ENCODE measurements around the gene PRIMPOL. TPM values are rescaled to one million over a fixed set of nuclear protein-coding genes. Genes with fewer than 3 reads are reported as not detected.
"Not testable (repeated sequence)": the region's sequence is repeated elsewhere in the genome, so short reads cannot be mapped to it uniquely, and the experiment has no call there.

Gene PRIMPOL
- polyA plus RNA-seq, 4 donors, result 31.9 to 43.8 (median 34.4) TPM

- no peak for DNase-seq (ENCODE audit: low read depth in 4 of 4, low spot score in 3 of 4)
Observed at GRCh38 chr4:184699941-184700340, 50.4 kb downstream of the PRIMPOL start.

GRCh38 chr4:184702114-184702513 lies 52.6 kb downstream of the PRIMPOL start:
- no peak for DNase-seq (ENCODE audit: low read depth in 4 of 4, low spot score in 3 of 4)

- DNase-seq (ENCODE audit: low read depth in 4 of 4, low spot score in 3 of 4), result no peak
Observed at GRCh38 chr4:184705692-184706091, 56.2 kb downstream of the PRIMPOL start.

- DNase-seq (ENCODE audit: low read depth in 4 of 4, low spot score in 3 of 4), result no peak
Observed at GRCh38 chr4:184706453-184706852, 56.9 kb downstream of the PRIMPOL start.

GRCh38 chr4:184712322-184712721 lies 62.8 kb downstream of the PRIMPOL start:
- no peak for DNase-seq (ENCODE audit: low read depth in 4 of 4, low spot score in 3 of 4)

- no peak for DNase-seq (ENCODE audit: low read depth in 4 of 4, low spot score in 3 of 4)
Observed at GRCh38 chr4:184713887-184714286, 64.3 kb downstream of the PRIMPOL start.

GRCh38 chr4:184715526-184715925 lies 66.0 kb downstream of the PRIMPOL start:
- no peak for DNase-seq (ENCODE audit: low read depth in 4 of 4, low spot score in 3 of 4)

- DNase-seq (ENCODE audit: low read depth in 4 of 4, low spot score in 3 of 4), result no peak
Observed at GRCh38 chr4:184719407-184719806, 69.9 kb downstream of the PRIMPOL start.

GRCh38 chr4:184721254-184721653 lies 71.7 kb downstream of the PRIMPOL start:
- no peak for DNase-seq (ENCODE audit: low read depth in 4 of 4, low spot score in 3 of 4)

- no peak for DNase-seq (ENCODE audit: low read depth in 4 of 4, low spot score in 3 of 4)
Observed at GRCh38 chr4:184722798-184723197, 73.3 kb downstream of the PRIMPOL start.

GRCh38 chr4:184727430-184727829 lies 77.9 kb downstream of the PRIMPOL start:
- DNase-seq (ENCODE audit: low read depth in 4 of 4, low spot score in 3 of 4), result no peak

- DNase-seq (ENCODE audit: low read depth in 4 of 4, low spot score in 3 of 4), result no peak
Observed at GRCh38 chr4:184728858-184729257, 79.3 kb downstream of the PRIMPOL start.

- no peak for DNase-seq (ENCODE audit: low read depth in 4 of 4, low spot score in 3 of 4)
Observed at GRCh38 chr4:184729946-184730345, 80.4 kb downstream of the PRIMPOL start.

GRCh38 chr4:184731056-184731455 lies 81.5 kb downstream of the PRIMPOL start:
- DNase-seq (ENCODE audit: low read depth in 4 of 4, low spot score in 3 of 4), result no peak

- DNase-seq (ENCODE audit: low read depth in 4 of 4, low spot score in 3 of 4), result no peak
Observed at GRCh38 chr4:184732126-184732525, 82.6 kb downstream of the PRIMPOL start.

- peak; percentile 97 to 98 (median 98) for DNase-seq (ENCODE audit: low read depth in 4 of 4, low spot score in 3 of 4)
Observed at GRCh38 chr4:184733654-184734524, 84.4 kb downstream of the PRIMPOL start, which contains the start of gene CENPU. CENPU (minus strand) TSS chr4:184734096; CDS start chr4:184734062, 34 bp downstream.

GRCh38 chr4:184734758-184735157 lies 85.2 kb downstream of the PRIMPOL start:
- no peak for DNase-seq (ENCODE audit: low read depth in 4 of 4, low spot score in 3 of 4)

GRCh38 chr4:184739575-184739974 lies 90.0 kb downstream of the PRIMPOL start:
- DNase-seq (ENCODE audit: low read depth in 4 of 4, low spot score in 3 of 4), result not testable (repeated sequence)

GRCh38 chr4:184740980-184741391 lies 91.4 kb downstream of the PRIMPOL start:
- DNase-seq (ENCODE audit: low read depth in 4 of 4, low spot score in 3 of 4), result no peak

GRCh38 chr4:184741651-184742050 lies 92.1 kb downstream of the PRIMPOL start:
- DNase-seq (ENCODE audit: low read depth in 4 of 4, low spot score in 3 of 4), result not testable (repeated sequence)

GRCh38 chr4:184743650-184744049 lies 94.1 kb downstream of the PRIMPOL start:
- DNase-seq (ENCODE audit: low read depth in 4 of 4, low spot score in 3 of 4), result no peak

GRCh38 chr4:184744236-184744635 lies 94.7 kb downstream of the PRIMPOL start:
- DNase-seq (ENCODE audit: low read depth in 4 of 4, low spot score in 3 of 4), result no peak

All from left renal pelvis (tissue), 4 donors.